GM23338 (cell line): ENCODE results near the gene TRPM2.

ENCODE experiments used
- CTCF ChIP-seq, 2 experiments: fragments of 200-600 bp in 1 of 2; sonication (generic) in 1 of 2; conservative IDR thresholded peaks; 2 replicates each; pipeline versions ENCODE4 v1.5.1 to v1.6.1; 2016 to 2017; ENCODE audit warnings: antibody characterized with exemption in 2 of 2, low read depth in 2 of 2, mild to moderate bottlenecking in 2 of 2, moderate library complexity in 1 of 2
- ETS1 ChIP-seq: IDR thresholded peaks from 2 replicates; pipeline ENCODE4 v1.6.1; 2016; ENCODE audit warnings: antibody characterized with exemption
- EZH2 ChIP-seq: fragments of 200-600 bp; sonication (generic); IDR thresholded peaks from one replicate; pipeline ENCODE4 v1.8.0; 2017; ENCODE audit warnings: antibody characterized with exemption, mild to moderate bottlenecking, low read depth; ENCODE audit not compliant: unreplicated experiment
- POLR2AphosphoS5 ChIP-seq: IDR thresholded peaks from 2 replicates; pipeline ENCODE4 v1.6.1; 2016; ENCODE audit warnings: antibody characterized with exemption, low read depth
- REST ChIP-seq: IDR thresholded peaks from one replicate; pipeline ENCODE4 v1.6.1; 2018; ENCODE audit warnings: antibody characterized with exemption; ENCODE audit not compliant: unreplicated experiment
- ZNF114 ChIP-seq: fragments of 250-450 bp; sonication (Bioruptor Pico); IDR thresholded peaks from 2 replicates; pipeline ENCODE4 v1.5.0; 2020; ENCODE audit warnings: mild to moderate bottlenecking, moderate library complexity

GRCh38 chr21:44347911-44348451 lies 5.4 kb upstream of the TRPM2 start:
- no peak for TF ChIP-seq CTCF (conservative IDR thresholded peaks at IDR 0.05; ENCODE audit: low read depth in 2 of 2)
- TF ChIP-seq EZH2, result no peak
- no peak for TF ChIP-seq ETS1
- TF ChIP-seq REST, result no peak
- no peak for TF ChIP-seq POLR2AphosphoS5
- no peak for TF ChIP-seq ZNF114 (CRISPR knock-in tag)
